HEK293 (cell line): ENCODE measurements around the gene CA12.

Experiments used
- CTCF ChIA-PET: fragments of 350-600 bp; formaldehyde crosslinking; extraction: SDS; loops from one replicate; lab custom pipeline; 2021; ENCODE audit warnings: antibody characterized with exemption; lab: Yijun Ruan, JAX
- POLR2A ChIA-PET: fragments of 300-600 bp; formaldehyde crosslinking; extraction: SDS; loops from one replicate; lab custom pipeline; 2020; ENCODE audit warnings: antibody characterized with exemption, inconsistent platforms; lab: Yijun Ruan, JAX
- H3K27ac ChIP-seq: fragments of 200-500 bp; sonication (Bioruptor generic); 2 replicates; pipeline ENCODE4 v1.5.1; 2014; ENCODE audit warnings: low read depth, low read length, control low read depth, inconsistent platforms; ENCODE audit errors: extremely low read depth
- H3K36me3 ChIP-seq, 2 experiments: fragments of 200-500 bp in 1 of 2; sonication (Bioruptor generic) in 1 of 2; 1 replicate in 1 of 2; 2 replicates in 1 of 2; pipeline ENCODE4 v1.5.1; 2014 to 2017; ENCODE audit warnings: inconsistent platforms in 2 of 2, low read length in 2 of 2; ENCODE audit not compliant: control insufficient read depth in 2 of 2, insufficient read depth in 1 of 2
- H3K4me1 ChIP-seq: fragments of 200-500 bp; sonication (Bioruptor generic); 2 replicates; pipeline ENCODE4 v1.5.1; 2014; ENCODE audit warnings: mild to moderate bottlenecking, low read length, inconsistent platforms; ENCODE audit not compliant: control insufficient read depth, insufficient read depth
- H3K4me3 ChIP-seq: 2 replicates; pipeline ENCODE4 v1.5.1; 2011; ENCODE audit warnings: low read depth, mild to moderate bottlenecking, control low read depth, low read length, moderate library complexity
- H3K9me3 ChIP-seq: fragments of 200-500 bp; sonication (Bioruptor generic); 2 replicates; pipeline ENCODE4 v1.5.1; 2014; ENCODE audit warnings: low read depth, low read length, inconsistent platforms; ENCODE audit not compliant: control insufficient read depth, insufficient read depth
- ATF2 ChIP-seq: fragments of 450-650 bp; formaldehyde crosslinking; IDR thresholded peaks from 2 replicates; pipeline ENCODE4 v1.5.1; 2016; ENCODE audit warnings: missing biosample characterization, missing genetic modification characterization, low read depth
- GLI4 ChIP-seq: fragments of 450-650 bp; formaldehyde crosslinking; IDR thresholded peaks from 2 replicates; pipeline ENCODE4 v1.5.1; 2016; ENCODE audit warnings: missing biosample characterization, missing genetic modification characterization
- GLIS1 ChIP-seq: fragments of 450-650 bp; formaldehyde crosslinking; IDR thresholded peaks from 2 replicates; pipeline ENCODE4 v1.5.1; 2016; ENCODE audit warnings: missing biosample characterization, missing genetic modification characterization
- HOXD13 ChIP-seq: sonication (generic); formaldehyde crosslinking; IDR thresholded peaks from 2 replicates; pipeline ENCODE4 v1.8.0; 2022; ENCODE audit warnings: missing genetic modification reagents, borderline replicate concordance
- IKZF3 ChIP-seq: fragments of 450-650 bp; IDR thresholded peaks from 2 replicates; pipeline ENCODE4 v1.5.0; 2018; ENCODE audit warnings: missing biosample characterization, mild to moderate bottlenecking, missing genetic modification characterization, moderate library complexity
- KLF16 ChIP-seq: fragments of 450-650 bp; formaldehyde crosslinking; IDR thresholded peaks from 2 replicates; pipeline ENCODE4 v1.5.1; 2017; ENCODE audit warnings: missing biosample characterization, missing genetic modification characterization
- KLF7 ChIP-seq: fragments of 450-650 bp; formaldehyde crosslinking; IDR thresholded peaks from 2 replicates; pipeline ENCODE4 v1.5.1; 2016; ENCODE audit warnings: missing biosample characterization, missing genetic modification characterization, borderline replicate concordance
- PRDM6 ChIP-seq: fragments of 450-650 bp; formaldehyde crosslinking; IDR thresholded peaks from 2 replicates; pipeline ENCODE4 v1.5.1; 2017; ENCODE audit warnings: missing biosample characterization, missing genetic modification characterization
- SCRT2 ChIP-seq: fragments of 450-650 bp; formaldehyde crosslinking; IDR thresholded peaks from 2 replicates; pipeline ENCODE4 v1.5.1; 2016; ENCODE audit warnings: missing biosample characterization, missing genetic modification characterization
- SP7 ChIP-seq: fragments of 450-650 bp; formaldehyde crosslinking; IDR thresholded peaks from 2 replicates; pipeline ENCODE4 v1.5.1; 2016; ENCODE audit warnings: missing biosample characterization, missing genetic modification characterization
- YY2 ChIP-seq: fragments of 450-650 bp; formaldehyde crosslinking; IDR thresholded peaks from 2 replicates; pipeline ENCODE4 v1.5.1; 2016; ENCODE audit warnings: missing biosample characterization, missing genetic modification characterization
- ZBTB17 ChIP-seq: fragments of 450-650 bp; formaldehyde crosslinking; IDR thresholded peaks from 2 replicates; pipeline ENCODE4 v1.5.1; 2016; ENCODE audit warnings: missing biosample characterization, missing genetic modification characterization
- ZBTB49 ChIP-seq: fragments of 450-650 bp; formaldehyde crosslinking; IDR thresholded peaks from 2 replicates; pipeline ENCODE4 v1.5.1; 2016; ENCODE audit warnings: missing biosample characterization, missing genetic modification characterization, low read depth
- ZBTB7A ChIP-seq: fragments of 450-650 bp; formaldehyde crosslinking; IDR thresholded peaks from 2 replicates; pipeline ENCODE4 v1.5.1; 2016; ENCODE audit warnings: low read depth, missing biosample characterization, missing genetic modification characterization
- ZNF155 ChIP-seq: fragments of 450-650 bp; formaldehyde crosslinking; IDR thresholded peaks from 2 replicates; pipeline ENCODE4 v1.5.1; 2016; ENCODE audit warnings: missing biosample characterization, missing genetic modification characterization
- ZNF169 ChIP-seq: fragments of 450-650 bp; formaldehyde crosslinking; IDR thresholded peaks from 2 replicates; pipeline ENCODE4 v1.5.1; 2016; ENCODE audit warnings: missing biosample characterization, missing genetic modification characterization
- ZNF175 ChIP-seq: fragments of 450-650 bp; formaldehyde crosslinking; IDR thresholded peaks from 2 replicates; pipeline ENCODE4 v1.5.1; 2016; ENCODE audit warnings: missing biosample characterization, missing genetic modification characterization
- ZNF184 ChIP-seq: fragments of 450-650 bp; IDR thresholded peaks from 2 replicates; pipeline ENCODE4 v1.5.1; 2018; ENCODE audit warnings: missing biosample characterization, mild to moderate bottlenecking, missing genetic modification characterization
- ZNF248 ChIP-seq: fragments of 450-650 bp; formaldehyde crosslinking; IDR thresholded peaks from 2 replicates; pipeline ENCODE4 v1.5.1; 2017; ENCODE audit warnings: missing biosample characterization, missing genetic modification characterization
- ZNF324 ChIP-seq: fragments of 450-650 bp; formaldehyde crosslinking; IDR thresholded peaks from 2 replicates; pipeline ENCODE4 v1.5.1; 2016; ENCODE audit warnings: missing biosample characterization, missing genetic modification characterization
- ZNF354C ChIP-seq: fragments of 450-650 bp; formaldehyde crosslinking; IDR thresholded peaks from 2 replicates; pipeline ENCODE4 v1.5.1; 2016; ENCODE audit warnings: missing biosample characterization, missing genetic modification characterization, low read depth, borderline replicate concordance
- ZNF37A ChIP-seq: fragments of 450-650 bp; IDR thresholded peaks from 2 replicates; pipeline ENCODE4 v1.5.1; 2018; ENCODE audit warnings: missing biosample characterization, missing genetic modification characterization
- ZNF449 ChIP-seq: fragments of 450-650 bp; formaldehyde crosslinking; IDR thresholded peaks from 2 replicates; pipeline ENCODE4 v1.5.1; 2017; ENCODE audit warnings: missing biosample characterization, mild to moderate bottlenecking, missing genetic modification characterization, moderate library complexity
- ZNF501 ChIP-seq: fragments of 450-650 bp; formaldehyde crosslinking; IDR thresholded peaks from 2 replicates; pipeline ENCODE4 v1.5.1; 2016; ENCODE audit warnings: missing biosample characterization, missing genetic modification characterization
- ZNF530 ChIP-seq: fragments of 450-650 bp; formaldehyde crosslinking; IDR thresholded peaks from 2 replicates; pipeline ENCODE4 v1.5.1; 2016; ENCODE audit warnings: low read depth, missing biosample characterization, missing genetic modification characterization
- ZNF549 ChIP-seq: fragments of 450-650 bp; IDR thresholded peaks from 2 replicates; pipeline ENCODE4 v1.5.1; 2018; ENCODE audit warnings: missing biosample characterization, missing genetic modification characterization, mild to moderate bottlenecking, inconsistent platforms, moderate library complexity
- ZNF560 ChIP-seq: fragments of 450-650 bp; formaldehyde crosslinking; IDR thresholded peaks from 2 replicates; pipeline ENCODE4 v1.5.1; 2017; ENCODE audit warnings: missing biosample characterization, missing genetic modification characterization, borderline replicate concordance
- ZNF580 ChIP-seq: fragments of 450-650 bp; formaldehyde crosslinking; IDR thresholded peaks from 2 replicates; pipeline ENCODE4 v1.5.1; 2016; ENCODE audit warnings: missing biosample characterization, missing genetic modification characterization
- ZNF585B ChIP-seq: fragments of 450-650 bp; formaldehyde crosslinking; IDR thresholded peaks from 2 replicates; pipeline ENCODE4 v1.5.1; 2016; ENCODE audit warnings: missing biosample characterization, missing genetic modification characterization
- ZNF623 ChIP-seq: fragments of 450-650 bp; formaldehyde crosslinking; IDR thresholded peaks from 2 replicates; pipeline ENCODE4 v1.5.1; 2016; ENCODE audit warnings: missing biosample characterization, missing genetic modification characterization
- ZNF629 ChIP-seq: fragments of 450-650 bp; formaldehyde crosslinking; IDR thresholded peaks from 2 replicates; pipeline ENCODE4 v1.5.1; 2017; ENCODE audit warnings: missing biosample characterization, missing genetic modification characterization
- ZNF701 ChIP-seq: fragments of 450-650 bp; formaldehyde crosslinking; IDR thresholded peaks from 2 replicates; pipeline ENCODE4 v1.5.1; 2016; ENCODE audit warnings: missing biosample characterization, missing genetic modification characterization

The CA12 gene

GRCh38 chr15:63347074-63347857 is 34.4 kb downstream of the CA12 start:
- H3K4me1 ChIP-seq = peaks cover 19% of the 10 kb centered on the region
- H3K27ac ChIP-seq = peak overlapping the region; percentile 60; the same call in 1 of the 2 replicates
- POLR2A ChIA-PET = no interaction called here
- CTCF ChIA-PET = no interaction called here
- no peak for TF ChIP-seq YY2 (tag by site-specific recombination)
- no peak for TF ChIP-seq ZNF175 (tag by site-specific recombination)
- TF ChIP-seq ATF2 (tag by site-specific recombination) = no peak
- peak; percentile 72 for TF ChIP-seq SP7 (tag by site-specific recombination)
- TF ChIP-seq HOXD13 (CRISPR knock-in tag) = no peak
- no peak for TF ChIP-seq ZNF169 (tag by site-specific recombination)
- no peak for TF ChIP-seq KLF7 (tag by site-specific recombination)
- TF ChIP-seq GLI4 = no peak
- TF ChIP-seq ZNF530 (tag by site-specific recombination) = no peak
- TF ChIP-seq ZNF701 (tag by site-specific recombination) = no peak
- TF ChIP-seq SCRT2 (tag by site-specific recombination) = 0 out of 2 replicates have a peak, but pooled peaks have one; percentile 5
- no peak for TF ChIP-seq ZNF354C (tag by site-specific recombination)
- TF ChIP-seq ZNF248 (tag by site-specific recombination) = no peak
- TF ChIP-seq ZNF580 (tag by site-specific recombination) = no peak
- TF ChIP-seq ZNF324 (tag by site-specific recombination) = no peak
- no peak for TF ChIP-seq ZNF623 (tag by site-specific recombination)
- no peak for TF ChIP-seq ZNF449 (tag by site-specific recombination)
- no peak for TF ChIP-seq ZBTB7A
- no peak for TF ChIP-seq KLF16 (tag by site-specific recombination)
- TF ChIP-seq ZNF501 = no peak
- TF ChIP-seq ZNF155 (tag by site-specific recombination) = no peak
- TF ChIP-seq PRDM6 (tag by site-specific recombination) = peak; percentile 68
- TF ChIP-seq ZBTB49 (tag by site-specific recombination) = no peak
- no peak for TF ChIP-seq ZNF184 (tag by site-specific recombination)
- TF ChIP-seq ZNF37A = no peak
- TF ChIP-seq ZNF549 (tag by site-specific recombination) = no peak
- TF ChIP-seq ZNF560 = no peak
- TF ChIP-seq ZBTB17 = no peak
- no peak for TF ChIP-seq ZNF585B
- TF ChIP-seq GLIS1 (tag by site-specific recombination) = peak; percentile 54
- TF ChIP-seq ZNF629 (tag by site-specific recombination) = no peak
- no peak for TF ChIP-seq IKZF3
- H3K36me3 ChIP-seq = no peaks in the 10 kb centered on the region
- H3K4me3 ChIP-seq = no peak overlapping the region
- no peaks in the 10 kb centered on the region for H3K9me3 ChIP-seq
